LNCAP (cell line): ENCODE data around the gene MT1A.

ENCODE experiments used
- CTCF ChIP-seq: fragments of 450-650 bp; IDR thresholded peaks from 2 replicates; pipeline ENCODE4 v1.5.1; 2017; ENCODE audit warnings: mild to moderate bottlenecking

Gene MT1A

GRCh38 chr16:56657555-56658326 lies 19.3 kb downstream of the MT1A start, which contains the start of gene MT1F:
Gene MT1F (plus strand): TSS chr16:56657959. CDS start chr16:56658059, 100 bp downstream.
- TF ChIP-seq CTCF = no peak

- TF ChIP-seq CTCF = no peak
Measured at GRCh38 chr16:56658327-56658875, 19.9 kb downstream of the MT1A start.

- no peak for TF ChIP-seq CTCF
Measured at GRCh38 chr16:56662357-56663354, 24.2 kb downstream of the MT1A start.

GRCh38 chr16:56664506-56664905 lies 26.0 kb downstream of the MT1A start:
- no peak for TF ChIP-seq CTCF

GRCh38 chr16:56667581-56668571 lies 29.4 kb downstream of the MT1A start, which contains the start of gene MT1G:
Gene MT1G (minus strand): TSS chr16:56668065. CDS start chr16:56667993, 72 bp downstream.
- no peak for TF ChIP-seq CTCF

GRCh38 chr16:56669005-56669839 lies 30.8 kb downstream of the MT1A start, which contains the start of gene MT1H:
Gene MT1H (plus strand): TSS chr16:56669814. CDS start chr16:56669885, 71 bp downstream.
- TF ChIP-seq CTCF = no peak
